Head of caudate nucleus (tissue), 42 donors: Measurements from ENCODE around the gene RENBP.
A peak's percentile ranks its signal among the peaks of the same experiment; 100 is the strongest.

Source experiments
- DNase-seq, 42 donors: peaks; one replicate each; pipeline versions ENCODE4 v3.0.0 to v3.0.0-alpha.2; 2020 to 2021; ENCODE audit warnings: mixed read lengths in 7 of 42
- intact Hi-C: fragments of 100-400 bp; cut with DNase I; formaldehyde crosslinking; loops from one replicate; pipeline ENCODE4 v1.15.0; 2022

The RENBP gene

GRCh38 chrX:153971450-153972367 lies 27.3 kb upstream of the RENBP start, which contains the start of gene HCFC1:
TSS of gene HCFC1 (minus strand) at chrX:153971818. CDS start at chrX:153970840, 978 bp downstream.
- peak; percentile 71 to 95 (median 90) for DNase-seq
- intact Hi-C loops = loop anchor here (5.0 kb wide), 1 partner anchor 126 kb away; the partner anchor contains the start of gene MECP2

- intact Hi-C loops = loop anchor here (5.0 kb wide), 1 partner anchor 126 kb away; the partner anchor contains the start of gene MECP2
- peak; percentile 65 to 97 (median 92) for DNase-seq
Observed at GRCh38 chrX:153971124-153971449, 26.6 kb upstream of the RENBP start.

DNA sequence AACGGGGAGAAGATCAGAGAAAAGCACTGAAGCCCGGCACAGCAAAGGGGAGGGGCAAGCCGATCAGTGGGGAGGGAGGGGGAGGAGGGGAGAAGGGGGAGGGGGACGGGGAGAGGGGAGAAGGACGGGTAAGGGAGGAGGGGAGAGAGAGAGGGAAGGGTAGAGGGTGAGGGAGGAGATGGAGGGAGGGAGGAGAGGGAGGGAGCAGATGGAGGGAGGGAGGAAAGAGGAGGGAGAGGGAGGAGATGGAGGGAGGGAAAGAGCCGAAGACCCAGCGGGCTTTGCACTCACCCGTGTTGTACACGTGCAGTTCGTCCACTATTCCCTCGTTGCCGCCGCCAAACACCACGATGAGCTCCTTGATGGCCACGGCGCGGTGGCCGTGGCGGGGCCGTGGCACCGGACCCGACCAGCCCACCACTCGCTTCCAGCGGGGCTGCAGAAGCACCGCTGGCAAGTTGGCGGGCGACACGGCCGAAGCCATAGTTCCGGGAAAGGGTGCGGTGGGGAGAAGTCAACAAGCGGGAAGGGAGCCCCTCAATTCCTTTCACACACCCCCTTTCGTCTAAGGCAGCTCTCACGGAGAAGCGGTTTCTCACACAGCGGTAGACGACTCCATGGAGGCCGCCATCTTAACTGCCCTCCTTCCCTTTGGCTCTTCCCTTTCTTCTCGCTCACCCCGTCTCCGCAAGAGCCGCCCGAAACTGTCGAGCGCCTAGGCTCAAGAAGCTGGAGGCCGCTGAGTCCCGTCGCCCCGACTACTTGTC lies 26.1 kb upstream of the RENBP start:
- peak in 36 of 42 donors; percentile 26 to 83 (median 53) for DNase-seq
- intact Hi-C loops = loop anchor here (5.0 kb wide), 1 partner anchor 127 kb away; the partner anchor contains the start of gene MECP2

DNA sequence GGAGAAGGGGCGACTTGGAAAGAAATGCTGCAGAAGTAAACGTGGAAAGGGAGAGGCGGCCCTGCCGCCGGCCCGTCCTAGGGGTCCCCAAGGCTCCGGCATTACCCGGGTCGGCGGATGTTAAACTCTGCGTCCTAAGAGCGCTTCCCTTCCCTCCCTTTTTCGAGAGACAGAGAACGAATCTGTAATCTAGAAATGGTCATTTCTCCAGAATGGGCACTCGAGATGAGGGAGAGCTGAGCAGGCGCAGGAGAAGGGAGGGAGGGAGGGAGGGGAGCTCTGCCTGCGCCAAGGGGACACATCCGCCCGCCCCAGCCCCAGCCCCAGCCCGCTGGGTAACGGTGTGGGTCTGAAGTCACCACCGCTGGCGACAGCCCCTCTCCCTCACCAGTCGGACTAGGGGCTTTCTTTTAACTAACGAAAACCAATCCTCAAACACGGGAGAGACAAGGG lies 25.5 kb upstream of the RENBP start:
- intact Hi-C loops = loop anchor here (5.0 kb wide), 1 partner anchor 127 kb away; the partner anchor contains the start of gene MECP2
- peak in 36 of 42 donors; percentile 15 to 80 (median 51) for DNase-seq

GRCh38 chrX:153969125-153969903 lies 24.9 kb upstream of the RENBP start:
- DNase-seq = peak in 2 of 42 donors; percentile 21 to 39
- intact Hi-C loops = no loop called here

DNA sequence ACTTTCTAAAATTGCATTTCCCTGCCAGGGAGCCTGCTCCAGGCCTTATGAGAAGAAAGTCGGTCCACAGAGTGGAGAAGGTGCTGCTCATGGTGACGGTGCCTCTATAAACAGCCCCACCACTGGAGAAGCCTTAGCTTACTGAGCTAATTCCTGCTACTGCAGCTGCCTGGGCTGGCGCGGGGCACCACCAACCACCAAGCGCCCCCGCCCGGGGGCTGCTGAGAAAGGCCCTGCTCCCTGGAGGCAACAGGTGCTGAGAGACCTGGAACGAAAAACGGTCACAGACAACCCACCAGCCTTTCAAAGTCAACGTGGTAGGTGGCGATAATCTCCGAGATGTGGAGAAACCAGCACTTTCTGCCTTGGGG lies 24.3 kb upstream of the RENBP start:
- intact Hi-C loops = no loop called here
- DNase-seq = peak in 28 of 42 donors; percentile 28 to 74 (median 49)

GRCh38 chrX:153968255-153968654 lies 23.8 kb upstream of the RENBP start:
- intact Hi-C loops = no loop called here

DNA sequence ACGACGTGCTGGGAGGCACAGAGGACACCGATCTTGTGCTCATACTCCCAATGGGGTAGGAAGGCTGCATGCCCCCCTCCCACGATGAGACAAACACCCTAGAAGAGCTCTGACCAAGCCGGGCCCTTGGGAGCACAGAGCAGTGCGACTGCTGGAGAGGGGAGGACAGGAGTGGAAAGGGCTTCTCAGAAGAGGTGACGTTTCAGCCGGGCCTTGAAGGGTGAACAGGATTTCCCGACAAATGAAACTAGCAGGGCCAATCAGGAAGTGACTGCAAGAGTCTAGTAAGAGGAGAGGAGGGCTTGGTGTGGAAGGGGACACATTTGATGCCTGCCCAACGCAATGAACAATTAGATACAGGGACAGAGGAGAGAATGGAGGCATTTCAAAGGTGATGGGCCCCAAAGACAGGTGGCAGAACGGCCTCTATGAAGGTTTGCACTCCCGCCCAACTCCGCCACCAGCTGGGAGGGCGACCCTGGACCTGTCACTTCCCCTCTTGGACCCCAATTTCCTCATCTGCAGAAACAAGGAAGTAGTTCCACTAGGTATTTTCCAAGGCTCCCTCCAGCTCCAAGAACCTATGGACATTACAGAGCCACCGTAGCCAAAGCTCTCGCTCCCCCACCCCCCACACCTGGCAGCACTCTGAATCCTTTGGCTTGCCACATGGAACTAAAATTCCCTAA lies 23.2 kb upstream of the RENBP start:
- DNase-seq = no peak
- intact Hi-C loops = no loop called here

More at GRCh38 chrX:153968255-153968654, 23.8 kb upstream of the RENBP start:
- no peak for DNase-seq

DNA sequence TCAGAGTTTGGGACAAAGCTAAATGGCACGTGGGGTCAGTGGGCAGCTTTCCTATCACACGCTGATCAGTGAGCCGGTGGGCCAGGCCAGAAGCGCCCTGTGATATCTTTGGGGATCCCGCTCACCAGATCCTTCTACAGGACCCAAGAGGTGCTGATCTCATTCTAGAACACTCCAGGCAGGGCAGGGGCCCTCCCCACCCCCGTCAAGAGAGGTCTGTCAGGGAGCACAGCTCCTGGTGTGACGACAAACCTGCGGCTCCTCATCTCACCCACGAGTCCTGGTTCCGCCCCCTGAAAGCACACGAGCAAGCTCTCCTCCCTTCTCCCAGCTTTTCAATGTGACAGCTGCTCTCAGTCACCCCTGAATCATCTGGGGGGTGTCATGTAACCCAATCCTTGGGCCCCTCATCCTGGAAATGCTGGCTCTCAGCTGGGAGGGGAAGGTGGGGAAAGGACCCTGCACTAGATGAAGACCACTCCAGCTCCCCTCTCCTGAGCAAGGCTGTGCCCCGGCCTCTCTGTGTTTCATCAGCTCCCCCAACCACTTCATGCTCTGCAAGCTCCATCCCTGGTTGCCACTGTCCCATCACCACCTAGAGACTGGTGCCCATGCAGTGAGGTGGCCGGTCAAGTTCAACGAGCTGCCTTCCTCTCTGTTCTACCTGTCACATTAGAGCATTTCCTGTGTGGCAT lies 22.5 kb upstream of the RENBP start:
- intact Hi-C loops = no loop called here
- peak in 31 of 42 donors; percentile 12 to 81 (median 58) for DNase-seq

DNA sequence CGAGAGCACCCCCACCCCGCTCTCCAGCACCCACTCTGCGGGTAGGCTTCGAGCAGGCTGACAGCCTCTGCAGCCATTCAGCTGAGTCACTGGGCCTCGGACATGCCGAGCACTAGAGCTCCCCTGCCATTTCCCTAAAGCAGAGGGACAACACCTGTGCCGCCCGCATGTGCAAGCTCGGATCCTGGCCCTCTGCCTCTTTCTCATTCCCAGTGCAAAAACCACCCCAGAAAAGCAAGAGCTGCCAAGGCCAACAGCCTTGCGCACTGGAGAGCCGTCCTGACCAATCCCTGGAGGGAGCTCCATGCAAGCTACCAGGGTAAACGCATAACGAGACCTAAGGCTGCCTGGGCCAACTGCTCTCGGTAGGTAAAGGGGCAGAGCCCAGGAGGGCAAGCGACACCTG lies 21.8 kb upstream of the RENBP start:
- DNase-seq = peak in 9 of 42 donors; percentile 20 to 46 (median 28)
- intact Hi-C loops = no loop called here

GRCh38 chrX:153965406-153965805 lies 21.0 kb upstream of the RENBP start:
- DNase-seq = no peak
- intact Hi-C loops = no loop called here

- no peak for DNase-seq
- intact Hi-C loops = no loop called here
Observed at GRCh38 chrX:153964105-153964504, 19.7 kb upstream of the RENBP start.

DNA sequence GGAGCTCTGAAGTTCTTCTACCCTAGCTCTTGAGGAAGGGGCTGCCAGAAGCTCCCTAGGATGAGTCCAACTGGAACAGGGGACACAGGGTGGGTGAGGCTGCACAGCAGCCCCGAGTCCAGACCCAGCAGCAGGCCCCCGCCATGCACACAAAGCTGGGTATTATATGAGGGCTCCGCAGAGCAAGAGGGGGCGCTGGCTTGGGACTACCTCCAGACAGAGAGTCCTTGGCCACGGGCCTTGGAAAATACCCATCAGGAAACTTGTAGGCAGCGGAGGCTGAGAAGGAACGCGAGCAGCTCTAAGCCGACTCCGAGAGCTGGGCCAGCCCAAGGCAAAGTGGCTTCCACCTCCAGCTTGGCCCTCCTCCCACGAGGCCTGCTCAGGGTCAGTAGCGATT lies 19.1 kb upstream of the RENBP start:
- intact Hi-C loops = no loop called here
- peak in 3 of 42 donors; percentile 34 to 53 (median 37) for DNase-seq

DNA sequence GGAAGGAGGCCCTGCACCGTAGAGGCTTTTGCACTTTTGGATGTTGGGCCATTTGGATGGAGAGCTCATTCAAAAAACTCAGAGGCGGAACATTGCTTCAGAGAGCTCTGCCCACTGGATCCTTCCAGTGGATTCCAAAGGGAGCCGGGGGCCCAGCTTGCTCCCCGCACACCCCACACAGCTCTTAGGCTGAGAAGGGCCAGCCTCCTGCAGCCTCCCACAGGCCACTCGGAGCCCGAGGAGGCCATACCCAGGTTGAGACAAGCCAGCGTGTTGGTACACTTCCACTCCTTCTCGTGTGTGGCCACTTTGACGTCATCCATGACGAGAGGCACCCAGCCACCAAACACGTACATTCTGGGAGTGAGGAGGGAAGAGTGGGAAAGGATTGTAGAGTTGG lies 16.8 kb upstream of the RENBP start:
- intact Hi-C loops = no loop called here
- no peak for DNase-seq

- intact Hi-C loops = no loop called here
Observed at GRCh38 chrX:153960786-153961185, 16.3 kb upstream of the RENBP start.

GRCh38 chrX:153960077-153960476 lies 15.6 kb upstream of the RENBP start:
- intact Hi-C loops = no loop called here
- peak in 1 of 42 donors; percentile 34 for DNase-seq

More at GRCh38 chrX:153960786-153961185, 16.3 kb upstream of the RENBP start:
- DNase-seq = no peak

DNA sequence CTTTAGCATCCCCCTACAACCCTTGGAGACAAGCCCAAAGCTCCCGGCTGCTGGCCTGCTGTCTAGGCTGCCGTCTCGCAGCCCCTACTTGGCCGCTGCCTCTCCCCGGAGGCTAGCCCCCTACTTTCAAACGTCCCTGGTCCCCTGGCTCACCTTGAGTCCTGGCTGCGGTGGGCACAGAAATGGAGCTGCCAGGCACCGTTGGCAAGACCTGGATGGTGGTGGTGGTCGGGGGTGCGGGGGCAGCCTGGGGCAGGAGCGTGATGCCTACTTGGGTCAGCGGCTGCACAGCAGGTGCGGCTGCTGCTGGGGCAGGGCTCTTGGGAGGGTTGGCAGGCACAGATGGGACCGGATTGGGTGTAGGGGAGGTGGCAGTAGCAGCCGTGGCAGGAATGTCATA lies 15.2 kb upstream of the RENBP start:
- DNase-seq = no peak
- intact Hi-C loops = no loop called here

- intact Hi-C loops = no loop called here
Observed at GRCh38 chrX:153958605-153959004, 14.2 kb upstream of the RENBP start.

More at GRCh38 chrX:153958605-153959004, 14.2 kb upstream of the RENBP start:
- no peak for DNase-seq
